SIG-M5 treated with dmso at 0.1 percent for 504 hours (cell line): ENCODE data around the gene FGF11.

Source experiments
- DNase-seq: peaks from one replicate; lab custom pipeline; 2025; ENCODE audit not compliant: unreplicated experiment; lab: John Stamatoyannopoulos, UW

FGF11 gene

GRCh38 chr17:7439462-7440112 is at the start of gene FGF11:
Gene FGF11, plus strand, starts transcription at chr17:7439512. Its CDS starts 109 bp downstream, at chr17:7439621.
- DNase-seq, result no peak

- no peak for DNase-seq
Observed at GRCh38 chr17:7389924-7390910, 49.1 kb upstream of the FGF11 start.

DNA sequence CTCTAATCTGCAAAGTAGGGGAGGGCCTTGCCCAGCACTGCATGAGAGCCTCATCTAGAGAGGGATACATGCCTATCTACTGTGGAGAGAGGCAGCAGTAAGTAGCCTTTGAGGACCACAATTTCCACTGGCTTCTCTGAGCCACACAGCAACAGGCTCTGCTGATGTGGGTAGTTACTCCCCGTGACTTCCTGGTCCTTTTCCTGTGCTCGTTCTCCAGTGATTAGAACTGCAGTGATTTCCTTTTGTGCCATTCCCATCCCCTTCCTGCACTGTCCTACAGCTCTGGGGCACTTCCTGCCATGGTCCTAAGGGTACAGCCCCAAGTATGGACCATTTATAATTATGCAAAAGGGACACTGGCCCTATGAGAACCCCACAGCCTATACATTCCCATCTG is 48.0 kb upstream of the FGF11 start:
- DNase-seq, result no peak

GRCh38 chr17:7392696-7393612 is 46.4 kb upstream of the FGF11 start:
- no peak for DNase-seq

GRCh38 chr17:7393613-7394451 is 45.5 kb upstream of the FGF11 start:
- no peak for DNase-seq

DNA sequence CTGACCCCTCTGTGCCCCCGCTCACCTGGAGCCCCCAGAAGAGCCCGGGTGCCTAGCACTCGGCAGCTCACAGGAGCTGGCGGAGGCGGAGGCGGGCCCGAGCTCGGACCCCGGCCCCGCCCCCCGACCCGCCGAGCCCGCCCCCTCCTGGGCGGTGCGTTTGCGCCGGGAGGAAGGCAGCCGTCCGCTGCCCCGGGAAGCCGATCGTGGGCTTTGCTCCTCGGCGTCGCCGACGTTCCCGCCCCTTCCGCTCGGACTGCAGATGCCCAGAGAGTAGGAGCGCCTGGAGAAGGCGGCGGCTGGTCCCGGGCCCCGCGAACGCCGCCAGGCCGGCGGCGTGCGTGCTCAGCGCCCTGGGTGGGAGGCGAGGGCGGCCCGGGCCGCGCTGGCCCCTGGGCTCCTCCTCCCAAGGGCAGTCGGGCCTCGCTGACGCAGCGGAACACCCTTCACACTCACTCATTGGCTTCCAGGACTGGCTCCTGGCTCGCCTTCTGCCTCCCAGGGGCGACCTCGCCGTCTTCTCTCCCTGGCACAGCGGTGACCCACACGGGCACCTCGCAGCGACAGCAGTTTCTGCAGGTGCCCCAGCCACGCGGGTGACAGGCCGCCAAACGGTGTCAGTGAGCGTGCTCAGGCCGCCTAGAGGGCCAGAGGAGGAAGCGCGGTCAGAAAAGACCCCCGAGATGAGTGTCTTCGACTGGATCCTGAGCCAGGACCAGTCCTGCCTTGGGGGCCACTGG is 44.7 kb upstream of the FGF11 start, which contains the start of gene PLSCR3:
Gene PLSCR3, minus strand, starts transcription at position 74 of the 740 bp plus-strand sequence. CDS start 415 bp downstream, outside the sequence.
- peak; percentile 73 for DNase-seq

DNA sequence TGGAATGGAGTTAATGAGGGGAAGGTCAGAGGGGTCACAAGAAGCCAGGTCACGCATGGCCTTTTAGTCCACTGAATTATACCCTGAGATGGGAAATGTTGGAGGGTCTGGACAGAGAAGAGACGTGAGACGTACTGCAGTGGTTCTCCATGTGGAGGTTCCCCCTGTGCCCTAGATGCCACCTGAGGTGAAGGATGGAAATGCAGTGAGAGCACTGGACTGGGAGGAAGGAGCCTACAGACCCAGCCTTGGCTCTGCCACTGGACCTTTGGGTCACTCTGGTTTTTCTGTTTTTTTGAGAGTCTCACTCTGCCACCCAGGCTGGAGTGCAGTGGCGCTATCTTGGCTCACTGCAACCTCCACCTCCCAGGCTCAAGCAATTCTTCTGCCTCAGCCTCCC is 43.2 kb upstream of the FGF11 start:
- no peak for DNase-seq

DNA sequence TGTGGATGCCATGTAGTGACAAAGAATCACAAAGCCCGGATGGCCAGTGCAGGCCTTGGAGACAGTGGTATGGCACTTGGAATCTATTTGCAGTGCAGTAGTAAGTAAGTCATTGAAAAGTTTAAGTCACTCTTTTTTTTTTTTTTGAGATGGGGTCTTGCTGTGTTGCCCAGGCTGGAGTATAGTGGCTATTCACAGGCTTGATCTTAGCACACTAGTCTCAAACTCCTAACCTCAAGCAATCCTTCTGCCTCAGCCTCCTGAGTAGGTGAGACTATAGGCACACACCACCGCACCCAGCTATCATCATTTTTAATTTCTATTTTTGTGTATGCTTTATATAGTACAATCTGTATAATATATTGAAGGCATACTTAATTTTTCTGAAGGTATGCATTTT is 40.7 kb upstream of the FGF11 start:
- DNase-seq, result no peak

DNA sequence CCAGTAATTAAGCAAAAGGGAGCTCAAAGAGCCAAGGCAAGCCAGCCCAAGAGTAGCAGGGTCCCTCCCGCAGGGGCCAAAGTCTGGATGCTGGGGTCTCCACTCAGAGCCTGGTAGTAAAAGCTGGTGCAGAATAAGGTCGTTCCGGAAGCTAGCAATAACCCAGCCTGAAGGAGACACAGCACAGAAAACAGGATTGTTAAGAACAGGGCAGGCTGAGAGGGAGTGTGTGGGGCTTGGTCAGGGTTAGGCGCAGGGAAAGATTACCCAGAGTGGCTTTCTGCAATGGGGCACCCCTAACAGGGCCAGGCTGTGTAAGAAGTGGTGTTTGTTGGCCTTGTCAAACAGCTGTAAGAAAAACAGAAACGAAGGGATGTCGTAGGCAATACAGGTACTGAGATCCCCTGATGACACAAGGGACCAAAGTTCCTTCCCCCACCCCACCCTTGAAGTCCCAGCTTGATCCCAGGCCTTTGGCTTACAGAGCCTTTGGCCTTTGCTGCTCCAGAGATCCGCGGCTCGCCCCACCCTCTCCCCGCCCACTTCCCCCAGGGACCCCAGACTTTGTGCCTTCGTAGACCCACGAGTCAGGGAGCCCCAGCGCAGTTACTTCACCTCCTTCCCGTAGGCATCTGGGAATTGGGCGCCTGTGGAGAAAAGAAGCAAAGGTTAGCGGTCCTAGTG is 36.1 kb upstream of the FGF11 start:
- DNase-seq, result no peak

GRCh38 chr17:7403727-7403976 is 35.7 kb upstream of the FGF11 start:
- DNase-seq, result peak; percentile 77

GRCh38 chr17:7403977-7404736 is 35.2 kb upstream of the FGF11 start, which contains the start of gene TMEM256:
Gene TMEM256, minus strand, starts transcription at chr17:7404097. Its CDS starts 13 bp downstream, at chr17:7404084.
- DNase-seq, result peak; percentile 99

- DNase-seq, result no peak
Observed at GRCh38 chr17:7404737-7405349, 34.5 kb upstream of the FGF11 start.

- no peak for DNase-seq
Observed at GRCh38 chr17:7405350-7406234, 33.7 kb upstream of the FGF11 start.

GRCh38 chr17:7406235-7406825 is 33.0 kb upstream of the FGF11 start:
- no peak for DNase-seq

GRCh38 chr17:7407082-7407481 is 32.2 kb upstream of the FGF11 start:
- no peak for DNase-seq

DNA sequence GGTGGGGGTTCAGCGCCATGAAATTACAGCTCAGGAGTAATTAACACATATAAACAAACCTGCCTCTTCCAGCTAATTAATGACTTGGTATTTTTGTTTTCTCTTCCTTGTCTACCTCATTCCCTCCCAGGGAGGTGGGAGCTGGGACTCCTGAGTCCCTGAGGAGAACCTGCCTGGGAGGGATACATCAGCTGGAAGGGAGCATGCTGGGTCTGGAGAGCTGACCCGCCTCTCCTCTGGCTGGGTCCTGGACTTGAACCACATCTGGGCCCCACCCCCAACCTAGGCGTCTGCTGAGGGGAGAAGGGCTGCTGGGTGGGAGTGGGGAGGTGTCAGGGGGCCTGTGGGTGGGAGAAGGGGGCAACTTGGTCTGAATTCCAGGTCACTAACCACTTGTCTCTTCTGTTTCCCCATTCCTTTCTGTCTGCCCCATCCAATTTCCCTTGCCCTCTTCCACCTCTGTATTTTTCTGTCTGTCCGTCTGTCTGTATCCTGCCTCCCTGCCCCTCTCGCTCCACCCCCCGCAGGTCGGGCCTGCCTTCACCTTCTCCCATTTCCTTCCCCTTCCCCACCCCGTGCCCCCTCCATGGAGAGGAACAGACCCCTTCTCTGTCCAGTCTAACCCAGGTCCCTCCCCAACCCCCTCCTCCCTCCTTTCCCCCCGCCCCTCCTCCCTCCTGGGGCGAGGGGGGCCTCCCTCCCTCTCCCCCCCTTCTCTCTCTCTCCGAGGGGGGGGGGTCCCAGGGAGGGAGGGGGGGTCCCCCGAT is 31.6 kb upstream of the FGF11 start, which contains the start of gene NLGN2:
Gene NLGN2, plus strand, starts transcription at position 361 of the 767 bp plus-strand sequence. CDS start 411 bp downstream, outside the sequence.
- DNase-seq, result no peak
